Prostate gland (tissue), 2 donors: ENCODE data around the gene AAMDC.
"Not testable (repeated sequence)": the region's sequence is repeated elsewhere in the genome, so short reads cannot be mapped to it uniquely, and the experiment has no call there.

Experiments used
- CTCF ChIP-seq, 4 experiments: fragments of 200-600 bp in 2 of 4; fragments of 450-650 bp in 2 of 4; sonication (generic) in 2 of 4; IDR thresholded peaks; 1 replicate in 3 of 4; 2 replicates in 1 of 4; pipeline ENCODE4 v1.5.1; 2016 to 2019; ENCODE audit warnings: antibody characterized with exemption in 4 of 4, mild to moderate bottlenecking in 2 of 4, moderate library complexity in 2 of 4
- POLR2A ChIP-seq: fragments of 450-650 bp; IDR thresholded peaks from one replicate; pipeline ENCODE4 v1.6.1; 2016; ENCODE audit warnings: antibody characterized with exemption, mild to moderate bottlenecking
- POLR2AphosphoS5 ChIP-seq: sonication (generic); formaldehyde crosslinking; IDR thresholded peaks from one replicate; pipeline ENCODE4 v1.6.1; 2017; ENCODE audit warnings: antibody characterized with exemption

- not testable (repeated sequence) for TF ChIP-seq CTCF (IDR thresholded peaks at IDR 0.05); POLR2A; POLR2AphosphoS5
These were observed 92.8 kb downstream of the AAMDC start for GRCh38 chr11:77913608-77914306.
